Neural cell (in vitro differentiated cells): Measurements from ENCODE around the gene CLBA1. TPM values are rescaled to one million over a fixed set of nuclear protein-coding genes. Genes with fewer than 3 reads are reported as not detected.

Source experiments
- H2AFZ ChIP-seq: fragments of 200-600, 300-800 bp; sonication (generic), shearing (Covaris generic); 2 replicates; pipeline ENCODE4 v1.6.0; 2014; ENCODE audit warnings: low read depth, mild to moderate bottlenecking, antibody characterized with exemption, low read length, moderate library complexity
- H3F3A ChIP-seq: fragments of 200-600 bp; shearing (Covaris generic); 2 replicates; pipeline ENCODE4 v1.6.1; 2016; ENCODE audit warnings: mild to moderate bottlenecking, moderate library complexity, mixed read lengths, antibody characterized with exemption, low read length; ENCODE audit not compliant: insufficient read depth, poor library complexity, severe bottlenecking
- H3K27ac ChIP-seq: fragments of 200-600, 300-800 bp; sonication (generic), shearing (Covaris generic); 2 replicates; pipeline ENCODE4 v1.5.1; 2014; ENCODE audit warnings: mild to moderate bottlenecking, low read length, moderate library complexity
- H3K27me3 ChIP-seq: fragments of 300-800, 200-600 bp; sonication (generic), shearing (Covaris generic); 2 replicates; pipeline ENCODE4 v1.6.0; 2014; ENCODE audit warnings: mild to moderate bottlenecking, low read depth, low read length, moderate library complexity; ENCODE audit not compliant: insufficient read depth
- H3K36me3 ChIP-seq: fragments of 300-800, 200-600 bp; sonication (generic), shearing (Covaris generic); 2 replicates; pipeline ENCODE4 v1.5.1; 2014; ENCODE audit warnings: mild to moderate bottlenecking, antibody characterized with exemption, low read length, moderate library complexity; ENCODE audit not compliant: insufficient read depth
- H3K4me2 ChIP-seq: fragments of 300-800, 200-600 bp; sonication (generic), shearing (Covaris generic); 2 replicates; pipeline ENCODE4 v1.6.0; 2014; ENCODE audit warnings: mild to moderate bottlenecking, low read length
- H3K4me3 ChIP-seq: fragments of 300-800, 200-600 bp; sonication (generic), shearing (Covaris generic); 2 replicates; pipeline ENCODE4 v1.5.1; 2014; ENCODE audit warnings: mild to moderate bottlenecking, low read length, moderate library complexity
- H3K79me2 ChIP-seq: fragments of 200-600 bp; shearing (Covaris generic); replicated peaks from 2 replicates; pipeline ENCODE4 v1.6.0; 2014; ENCODE audit warnings: mild to moderate bottlenecking, low read length, moderate library complexity; ENCODE audit not compliant: insufficient read depth
- H3K9ac ChIP-seq: fragments of 300-800, 200-600 bp; sonication (generic), shearing (Covaris generic); 2 replicates; pipeline ENCODE4 v1.6.1; 2016; ENCODE audit warnings: mild to moderate bottlenecking, low read length, mixed read lengths
- H3K9me2 ChIP-seq: fragments of 200-600 bp; shearing (Covaris generic); 2 replicates; pipeline ENCODE4 v1.6.1; 2016; ENCODE audit warnings: mild to moderate bottlenecking, low read length, mixed read lengths; ENCODE audit not compliant: insufficient read depth
- H3K9me3 ChIP-seq: fragments of 200-600, 300-800 bp; sonication (generic), shearing (Covaris generic); 2 replicates; pipeline ENCODE4 v1.6.1; 2016; ENCODE audit warnings: mild to moderate bottlenecking, mixed run types, low read length, moderate library complexity, mixed read lengths
- H4K20me1 ChIP-seq: fragments of 200-600 bp; shearing (Covaris generic); 2 replicates; pipeline ENCODE4 v1.6.1; 2016; ENCODE audit warnings: mild to moderate bottlenecking, mixed run types; ENCODE audit not compliant: insufficient read depth
- EP300 ChIP-seq: fragments of 450-650 bp; conservative IDR thresholded peaks from 2 replicates; pipeline ENCODE4 v1.6.1; 2014; ENCODE audit warnings: antibody characterized with exemption, mild to moderate bottlenecking, moderate library complexity; ENCODE audit not compliant: poor library complexity, severe bottlenecking
- EZH2 ChIP-seq: fragments of 200-600, 300-800 bp; shearing (Covaris generic), sonication (generic); IDR thresholded peaks from 2 replicates; pipeline ENCODE4 v1.6.1; 2014; ENCODE audit warnings: antibody characterized with exemption, low read length, borderline replicate concordance, mild to moderate bottlenecking; ENCODE audit not compliant: insufficient read depth, poor library complexity, severe bottlenecking
- MXI1 ChIP-seq: fragments of 450-650 bp; conservative IDR thresholded peaks from 2 replicates; pipeline ENCODE4 v1.6.1; 2014; ENCODE audit warnings: antibody characterized with exemption, mild to moderate bottlenecking; ENCODE audit not compliant: poor library complexity, severe bottlenecking
- POLR2AphosphoS5 ChIP-seq: IDR thresholded peaks from 2 replicates; pipeline ENCODE4 v1.6.1; 2012
- RAD21 ChIP-seq: fragments of 450-650 bp; conservative IDR thresholded peaks from 2 replicates; pipeline ENCODE4 v1.6.1; 2014; ENCODE audit warnings: antibody characterized with exemption, mild to moderate bottlenecking, moderate library complexity
- SMC3 ChIP-seq: fragments of 450-650 bp; conservative IDR thresholded peaks from 2 replicates; pipeline ENCODE4 v1.6.1; 2014; ENCODE audit warnings: antibody characterized with exemption, mild to moderate bottlenecking, moderate library complexity; ENCODE audit not compliant: poor library complexity
- TAF1 ChIP-seq: IDR thresholded peaks from 2 replicates; pipeline ENCODE4 v1.6.1; 2012; ENCODE audit warnings: low read depth
- polyA plus RNA-seq: library from polyadenylated mRNA; depleted of rRNA; stranded (reverse); fragments of >200 nt; gene quantifications from 2 replicates; pipeline ENCODE4 v1.2.3, GENCODE V29; 2014
- TF ChIP-seq, protein P1 (sequence below): fragments of 450-650 bp; IDR thresholded peaks from 2 replicates; pipeline ENCODE4 v1.5.1; 2014; ENCODE audit warnings: antibody characterized with exemption, mild to moderate bottlenecking, moderate library complexity; ENCODE audit not compliant: poor library complexity, severe bottlenecking
- TF ChIP-seq, protein P2 (sequence below): IDR thresholded peaks from 2 replicates; pipeline ENCODE4 v1.6.1; 2012; ENCODE audit warnings: borderline replicate concordance

The CLBA1 gene
- polyA plus RNA-seq, 1 donor from 2014 or later, result 27.8 TPM

DNA sequence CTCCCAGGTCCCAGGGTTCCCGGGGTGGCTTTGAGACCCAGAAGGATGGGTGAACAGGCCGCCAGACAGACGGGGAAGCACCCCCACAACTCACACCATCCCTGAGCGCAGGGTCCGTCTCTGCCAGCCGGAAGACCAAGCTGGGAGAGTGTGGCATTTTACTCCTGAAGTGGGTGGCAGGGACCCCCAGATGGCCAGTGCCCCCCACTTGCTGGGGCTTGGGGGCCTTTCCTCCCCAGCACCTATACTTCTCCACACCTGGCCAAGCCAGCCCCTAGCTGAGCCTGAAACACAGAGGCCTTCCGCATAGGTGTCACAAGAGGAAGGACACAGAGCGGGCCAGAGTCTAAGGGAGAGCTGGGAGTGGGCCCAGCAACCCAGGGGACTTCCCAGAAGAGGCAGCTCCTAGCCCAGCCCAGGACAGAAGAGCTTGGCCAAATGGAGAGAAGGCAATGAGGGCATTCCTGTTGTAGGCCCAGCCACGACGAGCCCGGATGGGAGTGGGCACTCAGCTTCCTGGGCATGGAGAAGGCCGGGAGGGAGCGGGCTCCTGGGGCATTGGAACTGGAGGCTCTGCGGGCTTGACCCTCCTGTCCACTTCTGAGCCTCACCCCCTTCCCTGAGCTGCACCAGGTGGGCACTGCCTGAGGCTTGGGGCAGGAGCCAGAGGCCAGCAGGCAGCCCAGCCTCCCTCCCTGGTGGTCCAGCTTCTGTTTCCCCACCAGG lies 10.8 kb upstream of the CLBA1 start:
- no peak overlapping the region for H3K4me2 ChIP-seq
- H3K27ac ChIP-seq, result no peak overlapping the region
- peaks cover 27% of the 10 kb centered on the region for H3K27me3 ChIP-seq
- H3K9ac ChIP-seq, result no peak overlapping the region
- H3F3A ChIP-seq, result no peaks in the 10 kb centered on the region
- H4K20me1 ChIP-seq, result no peaks in the 10 kb centered on the region
- no peaks in the 10 kb centered on the region for H3K36me3 ChIP-seq
- no peaks in the 10 kb centered on the region for H3K9me3 ChIP-seq
- no peak overlapping the region for H2AFZ ChIP-seq
- no peak overlapping the region for H3K4me3 ChIP-seq
- no peaks in the 10 kb centered on the region for H3K9me2 ChIP-seq
- H3K79me2 ChIP-seq, result no peaks in the 10 kb centered on the region
- TF ChIP-seq POLR2AphosphoS5 (no peak), SMC3 (no peak), TAF1 (no peak), EZH2 (no peak), EP300 (no peak), MXI1 (no peak), RAD21 (no peak)
- TF ChIP-seq, protein P1, sequence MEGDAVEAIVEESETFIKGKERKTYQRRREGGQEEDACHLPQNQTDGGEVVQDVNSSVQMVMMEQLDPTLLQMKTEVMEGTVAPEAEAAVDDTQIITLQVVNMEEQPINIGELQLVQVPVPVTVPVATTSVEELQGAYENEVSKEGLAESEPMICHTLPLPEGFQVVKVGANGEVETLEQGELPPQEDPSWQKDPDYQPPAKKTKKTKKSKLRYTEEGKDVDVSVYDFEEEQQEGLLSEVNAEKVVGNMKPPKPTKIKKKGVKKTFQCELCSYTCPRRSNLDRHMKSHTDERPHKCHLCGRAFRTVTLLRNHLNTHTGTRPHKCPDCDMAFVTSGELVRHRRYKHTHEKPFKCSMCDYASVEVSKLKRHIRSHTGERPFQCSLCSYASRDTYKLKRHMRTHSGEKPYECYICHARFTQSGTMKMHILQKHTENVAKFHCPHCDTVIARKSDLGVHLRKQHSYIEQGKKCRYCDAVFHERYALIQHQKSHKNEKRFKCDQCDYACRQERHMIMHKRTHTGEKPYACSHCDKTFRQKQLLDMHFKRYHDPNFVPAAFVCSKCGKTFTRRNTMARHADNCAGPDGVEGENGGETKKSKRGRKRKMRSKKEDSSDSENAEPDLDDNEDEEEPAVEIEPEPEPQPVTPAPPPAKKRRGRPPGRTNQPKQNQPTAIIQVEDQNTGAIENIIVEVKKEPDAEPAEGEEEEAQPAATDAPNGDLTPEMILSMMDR, result no peak
- TF ChIP-seq, protein P2, sequence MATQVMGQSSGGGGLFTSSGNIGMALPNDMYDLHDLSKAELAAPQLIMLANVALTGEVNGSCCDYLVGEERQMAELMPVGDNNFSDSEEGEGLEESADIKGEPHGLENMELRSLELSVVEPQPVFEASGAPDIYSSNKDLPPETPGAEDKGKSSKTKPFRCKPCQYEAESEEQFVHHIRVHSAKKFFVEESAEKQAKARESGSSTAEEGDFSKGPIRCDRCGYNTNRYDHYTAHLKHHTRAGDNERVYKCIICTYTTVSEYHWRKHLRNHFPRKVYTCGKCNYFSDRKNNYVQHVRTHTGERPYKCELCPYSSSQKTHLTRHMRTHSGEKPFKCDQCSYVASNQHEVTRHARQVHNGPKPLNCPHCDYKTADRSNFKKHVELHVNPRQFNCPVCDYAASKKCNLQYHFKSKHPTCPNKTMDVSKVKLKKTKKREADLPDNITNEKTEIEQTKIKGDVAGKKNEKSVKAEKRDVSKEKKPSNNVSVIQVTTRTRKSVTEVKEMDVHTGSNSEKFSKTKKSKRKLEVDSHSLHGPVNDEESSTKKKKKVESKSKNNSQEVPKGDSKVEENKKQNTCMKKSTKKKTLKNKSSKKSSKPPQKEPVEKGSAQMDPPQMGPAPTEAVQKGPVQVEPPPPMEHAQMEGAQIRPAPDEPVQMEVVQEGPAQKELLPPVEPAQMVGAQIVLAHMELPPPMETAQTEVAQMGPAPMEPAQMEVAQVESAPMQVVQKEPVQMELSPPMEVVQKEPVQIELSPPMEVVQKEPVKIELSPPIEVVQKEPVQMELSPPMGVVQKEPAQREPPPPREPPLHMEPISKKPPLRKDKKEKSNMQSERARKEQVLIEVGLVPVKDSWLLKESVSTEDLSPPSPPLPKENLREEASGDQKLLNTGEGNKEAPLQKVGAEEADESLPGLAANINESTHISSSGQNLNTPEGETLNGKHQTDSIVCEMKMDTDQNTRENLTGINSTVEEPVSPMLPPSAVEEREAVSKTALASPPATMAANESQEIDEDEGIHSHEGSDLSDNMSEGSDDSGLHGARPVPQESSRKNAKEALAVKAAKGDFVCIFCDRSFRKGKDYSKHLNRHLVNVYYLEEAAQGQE, result no peak

DNA sequence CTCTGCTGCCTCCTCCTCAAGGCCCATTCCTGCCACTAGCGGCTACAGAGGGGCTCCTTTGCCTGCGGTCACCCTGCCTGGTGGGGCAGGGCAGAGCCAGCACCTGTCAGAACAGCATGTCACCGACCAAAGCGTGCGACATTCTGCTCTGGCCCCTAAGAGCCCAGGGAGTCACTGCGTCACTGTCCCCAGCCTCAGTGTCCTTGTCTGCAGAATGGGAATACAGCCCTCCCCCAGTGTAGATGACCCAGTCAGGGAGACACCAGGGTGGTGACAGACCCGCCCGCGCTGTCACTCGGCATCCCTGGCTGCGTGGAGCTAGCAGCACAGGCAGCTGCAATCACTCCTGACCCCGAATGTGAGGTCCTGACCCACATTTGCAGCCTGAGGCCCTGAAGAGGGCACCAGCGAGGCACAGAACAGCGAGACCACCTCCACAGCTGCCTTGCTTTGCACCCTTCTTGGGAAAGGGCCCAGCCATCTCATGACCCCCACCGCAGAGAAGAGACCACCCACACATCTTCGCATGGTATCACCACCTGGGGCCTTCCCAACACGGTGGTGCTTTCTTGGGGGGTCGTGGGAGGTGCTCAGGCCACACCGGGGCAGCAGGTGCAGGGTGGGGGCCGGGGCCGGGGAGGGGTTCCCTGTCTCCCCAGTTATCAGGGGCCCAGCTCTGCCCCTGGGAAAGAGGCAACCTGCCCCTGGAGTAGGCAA lies 9.9 kb upstream of the CLBA1 start:
- no peaks in the 10 kb centered on the region for H3K9me3 ChIP-seq
- H3K9me2 ChIP-seq, result no peaks in the 10 kb centered on the region
- H3K79me2 ChIP-seq, result no peaks in the 10 kb centered on the region
- no peak overlapping the region for H3K4me2 ChIP-seq
- TF ChIP-seq, protein P2, result no peak
- TF ChIP-seq, protein P1, result no peak
- TF ChIP-seq POLR2AphosphoS5, result no peak
- TF ChIP-seq TAF1, result no peak
- no peak overlapping the region for H3K4me3 ChIP-seq
- H3K9ac ChIP-seq, result no peak overlapping the region
- H2AFZ ChIP-seq, result no peak overlapping the region
- H3K27me3 ChIP-seq, result peaks cover 27% of the 10 kb centered on the region
- no peaks in the 10 kb centered on the region for H3F3A ChIP-seq
- H3K36me3 ChIP-seq, result no peaks in the 10 kb centered on the region
- no peaks in the 10 kb centered on the region for H4K20me1 ChIP-seq
- no peak overlapping the region for H3K27ac ChIP-seq
